Measurements from ENCODE around the gene CHDH.

DNA sequence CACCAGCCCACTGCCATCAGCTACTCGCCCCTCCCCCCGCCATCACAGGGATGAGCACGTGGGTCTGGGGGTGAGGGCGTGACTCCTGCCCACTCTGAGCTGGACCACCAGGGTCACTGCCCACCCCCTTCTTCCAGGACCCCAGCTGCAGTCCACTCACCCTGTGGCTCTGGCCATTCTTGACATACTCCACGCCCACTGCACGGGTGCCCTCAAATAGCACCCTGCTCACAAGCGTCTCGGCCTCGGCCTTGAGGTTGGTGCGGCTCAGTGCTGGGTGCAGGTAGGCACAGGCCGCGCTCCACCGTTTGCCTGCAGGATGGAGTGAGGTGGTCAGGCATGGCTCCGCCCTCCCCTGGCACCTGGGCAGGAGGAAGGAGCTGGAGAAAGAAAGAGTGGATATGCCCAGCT lies 23.9 kb downstream of the CHDH start:
- TF ChIP-seq, protein P1, sequence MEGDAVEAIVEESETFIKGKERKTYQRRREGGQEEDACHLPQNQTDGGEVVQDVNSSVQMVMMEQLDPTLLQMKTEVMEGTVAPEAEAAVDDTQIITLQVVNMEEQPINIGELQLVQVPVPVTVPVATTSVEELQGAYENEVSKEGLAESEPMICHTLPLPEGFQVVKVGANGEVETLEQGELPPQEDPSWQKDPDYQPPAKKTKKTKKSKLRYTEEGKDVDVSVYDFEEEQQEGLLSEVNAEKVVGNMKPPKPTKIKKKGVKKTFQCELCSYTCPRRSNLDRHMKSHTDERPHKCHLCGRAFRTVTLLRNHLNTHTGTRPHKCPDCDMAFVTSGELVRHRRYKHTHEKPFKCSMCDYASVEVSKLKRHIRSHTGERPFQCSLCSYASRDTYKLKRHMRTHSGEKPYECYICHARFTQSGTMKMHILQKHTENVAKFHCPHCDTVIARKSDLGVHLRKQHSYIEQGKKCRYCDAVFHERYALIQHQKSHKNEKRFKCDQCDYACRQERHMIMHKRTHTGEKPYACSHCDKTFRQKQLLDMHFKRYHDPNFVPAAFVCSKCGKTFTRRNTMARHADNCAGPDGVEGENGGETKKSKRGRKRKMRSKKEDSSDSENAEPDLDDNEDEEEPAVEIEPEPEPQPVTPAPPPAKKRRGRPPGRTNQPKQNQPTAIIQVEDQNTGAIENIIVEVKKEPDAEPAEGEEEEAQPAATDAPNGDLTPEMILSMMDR (IDR thresholded peaks at IDR 0.05; ENCODE audit: extremely low read depth in 1 of 2, insufficient read depth in 1 of 2, low read depth in 1 of 2, low read length in 2 of 2) = no peak
- no peak for TF ChIP-seq POLR2A (IDR thresholded peaks at IDR 0.05; ENCODE audit: low read depth, low read length)
- no peak for TF ChIP-seq POLR2AphosphoS5 (IDR thresholded peaks at IDR 0.05; ENCODE audit: insufficient read depth, low read depth, low read length)
- TF ChIP-seq MYC (IDR thresholded peaks at IDR 0.05; ENCODE audit: low read depth, low read length) = no peak
- TF ChIP-seq JUN (IDR thresholded peaks at IDR 0.05; ENCODE audit: borderline replicate concordance, insufficient read depth, insufficient read length, low read depth) = no peak
